NCI-H460 (cell line): ENCODE measurements around the gene CBY3. TPM values are rescaled to one million over a fixed set of nuclear protein-coding genes. Genes with fewer than 3 reads are reported as not detected.
"Not testable (repeated sequence)": the region's sequence is repeated elsewhere in the genome, so short reads cannot be mapped to it uniquely, and the experiment has no call there.

ENCODE experiments used
- DNase-seq: peaks from one replicate; pipeline ENCODE4 v3.0.0-alpha.2; 2016; ENCODE audit warnings: low read depth; ENCODE audit errors: extremely low read depth
- polyA plus RNA-seq: library from polyadenylated mRNA; depleted of rRNA; stranded (reverse); fragments of >200 nt; gene quantifications from 2 replicates; pipeline ENCODE4 v1.2.3, GENCODE V29; 2014; cell fraction: nucleus; rRNA removed
- total RNA-seq: library from RNA; depleted of rRNA; stranded (reverse); fragments of >200 nt; shearing (Covaris generic); gene quantifications from 2 replicates; pipeline ENCODE4 v1.2.3, GENCODE V29; 2014; rRNA removed

Gene CBY3
- not detected in 2 replicates for total RNA-seq
- not detected in 2 replicates for polyA plus RNA-seq

GRCh38 chr5:179680780-179681401, at the start of gene CBY3:
CBY3 (minus strand) TSS chr5:179681034; CDS start chr5:179680918, 116 bp downstream.
- no peak for DNase-seq

DNA sequence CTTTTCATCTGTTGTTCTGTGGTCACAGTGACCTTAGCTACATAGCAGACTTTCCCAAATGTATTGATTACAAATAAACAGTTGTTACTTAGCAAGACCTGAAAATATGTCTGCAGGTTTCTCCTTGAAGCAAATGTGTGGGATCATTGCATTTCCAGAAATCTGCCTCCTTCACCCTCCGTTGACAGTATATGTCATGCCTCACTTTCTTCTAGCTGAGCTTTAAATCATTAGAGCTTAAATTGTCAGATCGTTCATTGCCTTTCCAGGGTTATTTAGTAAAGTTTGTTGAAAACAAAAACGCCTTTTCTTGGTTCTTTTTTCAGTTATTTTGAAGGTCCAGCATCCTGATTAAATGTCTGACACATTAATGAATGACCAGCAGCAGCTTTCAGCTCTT, 49.5 kb upstream of the CBY3 start:
- DNase-seq = no peak

DNA sequence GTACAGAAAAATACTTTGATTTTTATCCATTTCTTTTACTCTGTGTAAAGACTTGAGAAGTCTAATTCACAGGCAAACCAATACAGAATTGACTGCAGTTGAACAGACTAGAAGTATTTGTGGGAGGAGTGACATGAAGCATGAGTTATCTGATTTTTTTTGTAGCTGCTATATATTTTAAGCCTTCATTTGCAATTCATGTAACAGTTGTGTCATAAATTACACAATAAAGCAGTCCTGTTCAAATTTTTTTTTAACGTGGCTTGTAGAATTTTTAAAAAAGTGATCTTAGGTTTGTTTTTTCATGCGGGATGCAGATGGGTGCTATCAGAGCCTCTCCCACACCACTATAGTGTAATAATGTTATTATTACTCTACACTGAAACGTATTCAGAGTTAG, 48.9 kb upstream of the CBY3 start:
- DNase-seq = no peak

DNA sequence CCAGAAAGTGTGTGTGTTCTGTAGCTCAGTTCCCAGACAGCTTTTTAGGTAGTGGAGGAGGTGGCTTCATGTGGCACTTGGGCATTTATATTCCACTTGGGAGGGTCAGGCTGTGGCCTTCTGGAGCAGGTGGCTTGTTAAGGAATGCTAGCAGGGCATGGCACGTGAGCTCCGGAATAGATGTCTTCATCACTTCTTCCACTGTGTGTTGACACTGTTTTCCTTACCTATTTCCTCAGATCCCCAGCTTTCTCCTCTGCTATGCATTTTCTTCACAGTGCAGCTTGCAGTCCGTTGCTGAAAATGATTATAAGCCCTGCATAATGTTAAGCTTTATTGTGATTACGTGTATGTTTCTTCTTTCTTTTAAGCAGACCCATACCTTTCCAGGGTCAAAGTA, 48.5 kb upstream of the CBY3 start:
- no peak for DNase-seq

DNA sequence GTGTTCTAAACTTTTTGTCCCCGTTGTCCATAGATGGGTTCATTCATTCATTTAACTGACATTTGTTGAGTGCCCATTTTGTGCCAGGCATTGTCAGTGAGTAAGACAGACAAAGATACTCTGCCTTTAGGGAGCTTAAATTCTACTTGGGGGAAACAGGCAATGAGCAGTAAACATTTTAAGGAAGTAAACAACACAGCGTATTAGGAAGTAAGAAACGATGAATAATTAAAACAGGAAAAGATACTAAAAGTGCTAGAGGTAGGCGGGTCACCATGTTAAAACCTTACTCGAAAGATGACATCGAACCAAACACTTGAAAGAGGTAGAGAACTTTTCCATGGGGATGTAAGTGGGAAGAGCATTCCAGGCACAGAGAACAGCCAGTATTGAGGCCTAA, 46.3 kb upstream of the CBY3 start:
- no peak for DNase-seq

- DNase-seq = no peak
These were observed 43.3 kb upstream of the CBY3 start for GRCh38 chr5:179724163-179724562.

- DNase-seq = no peak
These were observed 39.4 kb upstream of the CBY3 start for GRCh38 chr5:179720222-179720621.

GRCh38 chr5:179716286-179716685, 35.5 kb upstream of the CBY3 start:
- no peak for DNase-seq

GRCh38 chr5:179700401-179700918, 19.6 kb upstream of the CBY3 start:
- DNase-seq = no peak

DNA sequence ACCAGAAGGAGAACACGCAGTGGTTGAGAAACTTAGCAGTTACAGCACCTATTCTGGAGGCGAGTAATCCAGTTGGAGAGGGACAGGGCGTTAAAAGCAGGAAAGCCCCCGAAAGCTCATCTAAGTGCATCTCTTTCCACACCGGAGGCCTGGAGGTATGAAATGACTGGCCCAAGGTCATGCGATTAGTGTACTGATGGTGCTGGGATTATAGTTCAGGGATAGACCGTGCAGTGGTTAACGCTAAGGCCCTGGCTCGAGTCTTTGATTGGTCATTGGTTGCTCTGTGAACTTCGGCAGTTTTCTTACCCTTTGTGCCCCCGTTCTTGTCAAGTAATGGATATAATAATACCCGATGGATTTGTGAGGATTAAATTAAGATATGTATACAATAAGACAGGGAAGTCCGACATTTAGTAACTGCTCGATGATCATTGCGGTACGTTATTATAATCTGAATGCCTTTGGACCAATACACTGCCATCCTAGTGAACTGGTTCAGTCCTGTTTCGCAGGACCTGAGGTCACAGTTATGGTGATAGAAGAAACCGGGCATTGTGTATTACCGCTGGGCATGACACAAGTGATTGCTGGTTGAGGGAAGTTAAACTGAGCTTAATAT, 18.9 kb upstream of the CBY3 start:
- DNase-seq = no peak

DNA sequence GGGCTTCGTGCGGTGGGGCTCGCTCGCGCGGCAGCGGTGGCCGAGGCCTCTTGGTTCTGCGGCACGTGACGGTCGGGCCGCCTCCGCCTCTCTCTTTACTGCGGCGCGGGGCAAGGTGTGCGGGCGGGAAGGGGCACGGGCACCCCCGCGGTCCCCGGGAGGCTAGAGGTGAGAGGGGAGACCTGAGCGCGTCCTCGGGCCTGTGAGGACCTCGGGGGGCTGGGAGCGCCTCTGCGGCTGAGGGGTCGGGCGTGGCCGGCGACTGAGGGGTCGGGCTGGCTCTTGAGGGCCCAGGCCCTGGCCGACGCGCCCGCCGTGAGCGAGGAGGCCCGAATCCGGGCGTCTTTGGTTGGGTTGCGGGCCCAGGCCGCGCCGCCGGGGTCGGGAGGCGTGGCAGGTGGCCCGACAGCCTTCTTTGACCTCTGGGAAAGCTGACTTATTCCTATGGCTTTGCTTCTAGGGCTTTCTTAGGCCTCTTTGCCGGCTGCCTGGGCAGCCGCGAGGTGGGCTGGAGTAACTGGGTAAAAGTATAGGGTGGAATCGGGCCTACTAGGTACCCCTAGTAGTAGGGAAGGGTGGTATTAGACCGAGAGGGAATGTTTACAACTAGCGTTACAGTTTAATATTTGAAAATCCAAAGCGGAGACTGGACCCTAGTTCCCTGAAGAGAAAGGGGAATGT, 18.2 kb upstream of the CBY3 start, which contains the start of gene CANX:
Gene CANX (plus strand): TSS at position 33 of the 681 bp plus-strand sequence. CDS start 6,715 bp downstream, outside the sequence.
- no peak for DNase-seq

DNA sequence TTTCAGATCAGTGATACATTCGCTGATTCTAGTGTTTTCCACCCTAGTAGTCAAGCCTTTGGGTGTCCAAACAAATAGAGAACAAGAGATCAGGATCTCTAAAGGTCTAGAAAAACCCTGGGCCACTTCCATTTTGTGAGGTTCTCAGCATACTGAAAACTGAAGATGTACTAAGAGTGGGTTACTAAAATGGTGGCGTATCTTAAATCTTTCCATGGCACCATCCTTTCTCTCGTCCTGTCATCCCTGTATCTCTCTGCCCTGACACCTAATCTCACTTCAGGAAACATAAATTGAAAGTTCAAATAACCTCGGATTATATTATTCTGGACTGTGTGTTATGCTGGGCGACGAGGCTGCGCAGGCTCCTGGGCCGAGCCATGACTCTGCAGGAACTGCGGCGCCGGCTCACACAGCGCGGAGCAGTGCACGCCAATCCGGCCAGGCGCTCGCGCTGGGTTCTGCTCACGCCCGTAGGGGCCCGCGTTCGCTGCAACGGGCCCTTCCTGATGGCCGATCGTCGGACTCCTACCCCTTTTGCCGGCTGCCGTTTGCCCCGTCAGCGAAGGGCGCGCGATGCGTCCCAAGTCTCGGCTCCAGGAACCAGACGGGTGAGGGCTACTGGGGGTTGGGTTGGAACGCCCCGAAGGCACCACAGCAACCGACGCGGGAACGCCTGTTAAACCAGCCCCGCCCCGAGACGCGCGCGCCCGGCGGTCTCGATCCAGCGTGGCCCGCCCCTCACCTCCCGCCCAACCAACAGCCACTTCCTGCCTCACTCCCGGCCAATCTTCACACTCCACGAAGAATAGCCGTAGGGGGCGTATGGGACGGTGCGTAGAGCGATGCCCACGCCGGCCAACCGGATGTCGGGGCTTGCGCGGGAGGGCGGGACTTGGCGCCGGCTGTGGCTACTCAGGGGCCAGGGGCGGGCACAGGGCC, 17.4 kb upstream of the CBY3 start:
- peak; percentile 100 for DNase-seq

- not testable (repeated sequence) for DNase-seq
These were observed 16.7 kb upstream of the CBY3 start for GRCh38 chr5:179697543-179697942.

GRCh38 chr5:179697108-179697507, 16.3 kb upstream of the CBY3 start:
- no peak for DNase-seq

- DNase-seq = no peak
These were observed 15.8 kb upstream of the CBY3 start for GRCh38 chr5:179696603-179697002.

- DNase-seq = no peak
These were observed 13.7 kb upstream of the CBY3 start for GRCh38 chr5:179694561-179694960.

DNA sequence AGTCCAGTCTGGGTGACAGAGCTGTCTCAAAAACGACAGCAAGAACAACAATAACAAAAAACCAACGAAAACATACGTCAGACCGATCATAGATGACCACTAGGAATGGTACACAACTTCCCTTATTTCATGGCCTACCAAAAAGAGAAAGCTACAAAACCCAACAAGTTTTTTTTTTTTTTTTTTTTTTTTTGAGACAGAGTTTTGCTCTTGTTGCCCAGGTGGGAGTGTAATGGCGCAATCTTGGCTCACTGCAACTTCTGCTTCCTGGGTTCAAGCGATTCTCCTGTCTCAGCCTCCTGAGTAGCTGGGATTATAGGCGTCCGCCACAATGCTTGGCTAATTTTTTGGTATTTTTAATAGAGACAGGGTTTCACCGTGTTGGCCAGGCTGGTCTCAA, 8.4 kb upstream of the CBY3 start:
- DNase-seq = not testable (repeated sequence)

- DNase-seq = no peak
These were observed 637 bp downstream of the CBY3 start for GRCh38 chr5:179680014-179680779.

DNA sequence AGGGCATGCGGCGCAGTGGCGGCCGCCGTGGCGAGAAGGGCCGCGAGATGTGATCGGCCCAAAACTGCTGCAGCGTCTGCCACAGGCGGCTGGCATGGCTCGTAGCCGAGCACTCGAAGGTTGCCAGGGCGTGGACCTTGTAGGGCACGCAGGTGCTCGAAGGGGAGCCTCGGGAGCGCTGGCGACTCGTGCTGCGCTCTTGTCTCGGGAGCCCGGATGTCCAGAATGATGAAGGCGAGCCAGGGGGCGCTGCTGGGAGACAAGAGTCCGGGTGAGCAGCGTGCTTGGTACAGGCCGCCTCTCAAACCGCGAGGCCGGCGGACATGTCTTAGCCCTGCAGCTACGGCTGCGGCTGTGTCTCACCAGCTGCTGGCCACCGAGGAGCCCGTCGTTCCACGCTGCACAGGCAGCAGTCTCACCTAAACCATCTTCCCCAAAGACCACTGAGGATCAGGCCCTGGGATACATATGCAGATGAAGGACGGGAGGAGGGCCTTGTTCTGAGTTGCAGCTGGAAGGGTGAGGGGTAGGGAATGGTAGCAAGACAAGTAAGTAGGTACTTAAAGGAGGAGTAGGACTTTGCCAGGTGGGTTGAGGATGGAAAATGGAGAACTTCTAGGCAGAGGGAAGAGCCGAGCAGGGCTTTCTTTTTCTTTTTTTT, 1.7 kb downstream of the CBY3 start:
- DNase-seq = no peak
